NCI-H82 treated with DMSO at 0.1 percent for 48 hours (cell line): ENCODE measurements around the gene DHX34.
"Not testable (repeated sequence)": the region's sequence is repeated elsewhere in the genome, so short reads cannot be mapped to it uniquely, and the experiment has no call there.

Source experiments
- DNase-seq: peaks from one replicate; lab custom pipeline; 2025; ENCODE audit not compliant: unreplicated experiment; lab: John Stamatoyannopoulos, UW

The DHX34 gene, protein sequence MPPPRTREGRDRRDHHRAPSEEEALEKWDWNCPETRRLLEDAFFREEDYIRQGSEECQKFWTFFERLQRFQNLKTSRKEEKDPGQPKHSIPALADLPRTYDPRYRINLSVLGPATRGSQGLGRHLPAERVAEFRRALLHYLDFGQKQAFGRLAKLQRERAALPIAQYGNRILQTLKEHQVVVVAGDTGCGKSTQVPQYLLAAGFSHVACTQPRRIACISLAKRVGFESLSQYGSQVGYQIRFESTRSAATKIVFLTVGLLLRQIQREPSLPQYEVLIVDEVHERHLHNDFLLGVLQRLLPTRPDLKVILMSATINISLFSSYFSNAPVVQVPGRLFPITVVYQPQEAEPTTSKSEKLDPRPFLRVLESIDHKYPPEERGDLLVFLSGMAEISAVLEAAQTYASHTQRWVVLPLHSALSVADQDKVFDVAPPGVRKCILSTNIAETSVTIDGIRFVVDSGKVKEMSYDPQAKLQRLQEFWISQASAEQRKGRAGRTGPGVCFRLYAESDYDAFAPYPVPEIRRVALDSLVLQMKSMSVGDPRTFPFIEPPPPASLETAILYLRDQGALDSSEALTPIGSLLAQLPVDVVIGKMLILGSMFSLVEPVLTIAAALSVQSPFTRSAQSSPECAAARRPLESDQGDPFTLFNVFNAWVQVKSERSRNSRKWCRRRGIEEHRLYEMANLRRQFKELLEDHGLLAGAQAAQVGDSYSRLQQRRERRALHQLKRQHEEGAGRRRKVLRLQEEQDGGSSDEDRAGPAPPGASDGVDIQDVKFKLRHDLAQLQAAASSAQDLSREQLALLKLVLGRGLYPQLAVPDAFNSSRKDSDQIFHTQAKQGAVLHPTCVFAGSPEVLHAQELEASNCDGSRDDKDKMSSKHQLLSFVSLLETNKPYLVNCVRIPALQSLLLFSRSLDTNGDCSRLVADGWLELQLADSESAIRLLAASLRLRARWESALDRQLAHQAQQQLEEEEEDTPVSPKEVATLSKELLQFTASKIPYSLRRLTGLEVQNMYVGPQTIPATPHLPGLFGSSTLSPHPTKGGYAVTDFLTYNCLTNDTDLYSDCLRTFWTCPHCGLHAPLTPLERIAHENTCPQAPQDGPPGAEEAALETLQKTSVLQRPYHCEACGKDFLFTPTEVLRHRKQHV

DNA sequence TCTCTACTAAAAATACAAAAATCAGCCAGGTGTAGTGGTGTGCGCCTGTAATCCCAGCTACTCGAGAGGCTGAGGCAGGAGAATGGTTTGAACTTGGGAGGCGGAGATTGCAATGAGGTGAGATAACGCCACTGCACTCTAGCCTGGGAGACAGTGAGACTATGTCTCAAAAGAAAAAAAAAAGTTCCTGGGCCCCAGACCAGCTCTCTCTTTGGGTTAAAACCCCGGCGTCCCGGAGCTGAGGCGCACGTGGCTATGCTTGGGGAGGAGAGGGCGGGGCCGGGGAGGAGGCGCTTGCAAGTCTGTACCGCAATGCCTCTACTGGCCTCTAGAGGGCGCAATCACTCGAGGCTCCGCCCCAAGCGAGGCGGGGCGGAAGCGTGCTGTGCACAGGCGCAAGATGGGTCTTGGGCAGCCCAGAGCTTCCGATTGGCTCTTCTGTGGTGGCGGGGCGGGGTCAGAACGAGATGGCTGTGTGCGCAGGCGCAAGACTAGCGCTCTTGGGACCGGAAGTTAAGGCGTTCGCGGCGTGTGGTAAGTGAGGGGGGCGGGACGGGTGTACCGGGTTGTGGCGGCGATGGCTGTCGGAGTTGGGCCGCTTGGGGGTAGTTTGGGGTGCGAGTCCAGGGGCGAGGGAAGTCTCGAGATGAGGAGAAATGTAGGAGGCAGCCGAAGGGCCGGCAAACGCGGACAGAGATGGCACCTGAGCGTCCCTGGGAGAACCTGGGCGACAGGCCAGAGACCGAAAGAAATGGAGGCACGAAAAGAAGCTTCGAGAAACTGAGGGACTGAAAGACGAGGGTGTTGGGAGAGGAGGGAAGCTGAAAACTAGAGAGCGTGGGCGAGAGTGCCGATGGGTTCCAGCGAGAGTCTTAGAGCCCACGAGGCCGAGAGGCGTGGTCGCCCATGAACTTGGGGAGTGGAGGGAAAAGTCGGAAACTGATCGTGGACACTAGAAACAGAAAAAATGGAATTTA is at the start of gene DHX34:
Gene DHX34, plus strand, starts transcription at position 497 of the 977 bp plus-strand sequence. CDS start 3,716 bp downstream, outside the sequence.
- peak; percentile 98 for DNase-seq

DNA sequence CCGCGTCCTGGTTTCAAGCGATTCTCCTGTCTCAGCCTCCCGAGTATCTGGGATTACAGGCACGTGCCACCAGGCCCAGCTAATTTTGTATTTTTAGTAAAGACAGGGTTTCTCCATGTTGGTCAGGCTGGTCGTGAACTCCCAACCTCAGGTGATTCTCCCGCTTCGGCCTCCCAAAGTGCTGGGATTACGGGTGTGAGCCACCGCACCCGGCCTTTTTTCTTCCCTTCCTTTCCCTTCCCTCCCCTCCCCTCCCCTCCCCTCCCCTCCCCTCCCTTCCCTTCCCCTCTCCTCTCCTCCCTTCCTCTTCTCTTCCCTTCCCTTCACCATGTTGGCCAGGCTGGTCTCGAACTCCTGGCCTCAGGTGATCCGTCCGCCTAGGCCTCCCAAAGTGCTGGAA is 48.2 kb upstream of the DHX34 start:
- DNase-seq, result not testable (repeated sequence)

DNA sequence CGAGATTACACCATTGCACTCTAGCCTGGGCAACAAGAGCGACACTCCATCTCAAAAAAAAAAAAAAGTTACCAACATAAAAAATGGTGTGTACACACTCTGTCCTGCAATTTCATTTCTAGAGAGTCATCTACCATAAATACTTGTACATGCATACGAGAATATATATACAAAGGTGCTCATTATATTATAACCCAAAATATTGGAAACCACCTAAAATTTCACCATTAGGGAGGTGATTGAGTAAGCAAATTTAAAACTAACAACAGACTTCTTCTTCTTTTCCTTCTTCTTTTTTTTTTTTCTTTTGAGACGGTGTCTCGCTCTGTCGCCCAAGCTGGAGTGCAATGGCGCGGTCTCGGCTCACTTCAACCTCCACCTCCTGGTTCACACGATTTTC is 46.9 kb upstream of the DHX34 start:
- no peak for DNase-seq

DNA sequence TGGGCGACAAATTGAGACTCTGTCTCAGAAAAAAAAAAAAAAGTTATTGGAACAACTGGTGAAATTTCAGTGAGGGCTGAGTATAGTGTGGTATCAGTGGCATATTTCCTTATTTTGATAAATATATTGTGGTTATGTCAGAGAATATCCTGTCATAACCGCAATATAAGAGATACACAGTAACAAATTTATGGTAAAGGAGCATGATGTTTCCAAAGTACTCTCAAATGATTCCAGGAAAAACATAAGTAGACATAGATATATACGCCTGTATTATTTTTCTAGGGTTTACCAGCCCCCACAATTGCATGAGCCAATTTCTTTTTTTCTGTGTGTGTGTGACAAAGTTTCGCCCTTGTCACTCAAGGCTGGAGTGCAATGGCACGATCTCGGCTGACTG is 45.1 kb upstream of the DHX34 start:
- DNase-seq, result no peak

DNA sequence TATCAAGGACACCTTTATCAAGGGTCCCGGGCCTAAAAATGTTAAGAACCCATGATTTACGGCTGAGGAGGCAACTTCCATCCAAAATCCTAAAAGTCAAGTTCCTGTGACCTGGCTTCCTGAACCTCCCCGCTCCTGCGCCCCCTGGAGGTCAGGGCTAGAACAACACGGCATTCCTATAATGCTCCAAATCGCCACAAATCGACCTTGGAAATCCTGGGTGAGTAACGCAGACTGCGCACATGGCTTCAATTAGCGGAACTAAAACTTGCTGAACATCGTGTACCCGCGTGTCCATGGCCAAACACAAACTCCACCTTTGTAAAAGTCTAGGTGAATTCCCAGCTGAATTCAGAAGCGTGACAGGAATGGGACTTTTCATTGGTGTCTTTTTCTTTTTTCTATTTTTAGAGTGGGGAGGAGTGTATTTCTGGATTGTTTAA is 43.8 kb upstream of the DHX34 start:
- DNase-seq, result peak; percentile 41

DNA sequence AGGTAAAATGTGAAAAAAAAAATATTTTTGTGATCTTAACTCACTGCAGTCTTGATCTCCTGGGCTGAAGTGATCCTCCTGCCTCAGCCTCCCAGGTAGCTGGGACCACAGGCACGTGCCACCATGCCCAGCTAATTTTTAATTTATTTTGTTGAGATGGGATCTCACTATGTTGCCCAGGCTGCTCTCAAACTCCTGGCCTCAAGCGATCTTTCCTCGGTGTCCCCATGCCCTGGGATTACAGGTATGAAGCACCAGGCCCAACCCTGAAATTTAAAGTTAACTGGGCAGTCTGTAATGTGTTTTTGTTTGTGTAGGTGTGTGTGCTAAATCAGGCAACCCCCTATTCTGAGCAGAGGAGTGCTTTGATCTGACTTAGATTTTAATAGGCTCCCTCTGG is 42.8 kb upstream of the DHX34 start:
- DNase-seq, result no peak

DNA sequence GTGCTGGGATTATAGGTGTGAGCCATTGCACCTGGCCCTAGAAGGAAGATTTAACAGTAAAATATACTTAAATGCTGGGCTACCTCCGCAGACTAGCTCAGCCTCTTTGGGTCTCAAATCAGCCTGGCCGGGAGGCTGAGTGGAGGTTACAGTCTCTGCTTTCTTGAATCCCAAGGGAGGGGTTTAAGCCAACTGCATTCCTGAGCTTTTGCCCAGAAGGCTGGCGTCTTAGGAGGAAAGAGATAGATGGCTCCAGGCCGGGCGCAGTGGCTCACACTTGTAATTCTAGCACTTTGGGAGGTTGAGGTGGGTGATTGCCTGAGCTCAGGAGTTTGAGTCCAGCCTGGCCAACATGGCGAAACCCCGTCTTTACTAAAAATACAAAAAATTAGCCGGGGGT is 40.1 kb upstream of the DHX34 start:
- no peak for DNase-seq

DNA sequence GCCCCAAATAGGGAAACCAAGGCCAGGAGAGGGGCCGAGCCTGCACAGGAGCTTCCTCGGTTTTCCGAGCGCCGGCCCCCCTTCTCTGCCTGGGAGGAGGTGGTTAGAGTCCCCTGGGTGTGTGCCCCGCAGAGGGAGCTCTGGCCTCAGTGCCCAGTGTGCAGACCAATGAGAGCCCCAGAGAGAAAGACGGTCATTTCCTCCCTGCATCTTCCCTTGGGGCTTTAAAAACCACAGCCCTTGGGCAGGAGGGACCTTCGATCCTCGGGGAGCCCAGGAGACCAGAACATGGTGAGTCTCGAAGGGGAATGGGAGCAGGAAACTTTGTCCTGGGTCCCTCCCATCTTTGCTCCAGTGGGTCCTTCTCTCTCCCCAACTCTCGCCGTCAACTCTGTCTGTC is 39.5 kb upstream of the DHX34 start, which contains the start of gene C5AR1:
Gene C5AR1, plus strand, starts transcription at position 254 of the 400 bp plus-strand sequence. Its CDS starts 35 bp downstream, at position 289.
- DNase-seq, result no peak

DNA sequence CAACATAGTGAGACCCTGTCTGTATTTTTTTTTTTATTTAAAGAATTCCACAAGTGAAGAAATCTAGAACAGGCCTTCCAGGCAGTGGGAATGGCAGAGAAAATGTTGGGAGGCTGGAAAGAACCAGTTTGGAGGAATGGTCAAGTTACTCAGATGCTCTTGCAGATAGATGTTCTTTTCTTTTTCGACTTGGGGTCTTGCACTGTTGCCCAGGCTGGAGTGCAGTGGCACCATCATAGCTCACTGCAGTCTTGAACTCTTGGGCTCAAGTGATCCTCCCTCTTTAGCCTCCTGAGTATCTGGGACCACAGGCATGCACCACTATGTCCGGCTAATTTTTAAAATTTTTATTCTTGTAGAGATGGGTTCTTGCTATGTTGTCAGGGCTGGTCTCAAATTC is 38.8 kb upstream of the DHX34 start:
- no peak for DNase-seq

DNA sequence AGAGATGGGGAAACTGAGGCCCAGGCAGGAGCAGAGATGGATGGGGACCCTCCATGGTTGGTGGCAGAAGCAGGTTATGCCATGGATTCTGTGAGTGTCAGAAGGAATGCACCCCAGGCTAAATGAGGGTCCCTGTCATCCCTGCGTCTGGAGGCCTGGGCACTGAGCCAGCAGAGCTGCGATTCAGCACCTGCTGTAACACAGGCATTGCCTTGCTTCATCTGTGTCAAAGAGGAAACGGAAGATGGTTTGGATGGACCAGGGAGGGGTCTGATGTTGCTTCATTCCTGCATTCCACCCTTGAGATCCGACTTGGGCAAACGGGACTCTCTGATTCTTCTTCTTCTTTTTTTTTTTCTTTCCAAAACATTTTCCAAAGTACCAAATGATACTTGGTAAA is 38.3 kb upstream of the DHX34 start:
- no peak for DNase-seq

DNA sequence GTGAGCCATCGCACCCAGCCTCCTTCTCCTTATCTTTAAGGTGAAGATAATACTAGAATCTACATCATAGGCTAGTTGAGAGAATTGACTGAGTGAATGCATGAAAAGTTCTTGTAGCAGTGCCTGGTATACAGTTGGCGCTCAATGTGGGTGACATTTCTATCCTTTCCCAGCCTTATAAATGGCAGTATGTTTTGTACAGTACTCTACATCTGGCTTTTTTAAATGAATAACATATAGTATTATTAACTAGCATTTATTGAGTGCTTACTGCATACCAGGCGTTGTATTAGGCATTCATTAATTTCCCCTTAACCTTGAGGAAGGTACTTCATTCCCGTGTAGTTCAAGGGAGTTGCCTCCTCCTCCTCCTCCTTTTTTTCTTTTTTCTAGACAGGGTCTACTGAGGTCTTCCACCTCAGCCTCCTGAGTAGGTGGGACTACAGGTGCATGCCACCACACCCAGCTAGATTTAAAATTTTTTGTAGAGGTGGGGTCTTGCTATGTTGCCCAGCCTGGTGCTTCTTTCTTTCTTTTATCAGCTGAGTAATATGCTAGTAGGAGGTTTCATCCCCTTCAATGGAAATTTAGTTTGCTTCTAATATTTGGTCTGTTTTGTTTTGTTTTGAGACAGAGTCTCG is 36.6 kb upstream of the DHX34 start:
- no peak for DNase-seq

DNA sequence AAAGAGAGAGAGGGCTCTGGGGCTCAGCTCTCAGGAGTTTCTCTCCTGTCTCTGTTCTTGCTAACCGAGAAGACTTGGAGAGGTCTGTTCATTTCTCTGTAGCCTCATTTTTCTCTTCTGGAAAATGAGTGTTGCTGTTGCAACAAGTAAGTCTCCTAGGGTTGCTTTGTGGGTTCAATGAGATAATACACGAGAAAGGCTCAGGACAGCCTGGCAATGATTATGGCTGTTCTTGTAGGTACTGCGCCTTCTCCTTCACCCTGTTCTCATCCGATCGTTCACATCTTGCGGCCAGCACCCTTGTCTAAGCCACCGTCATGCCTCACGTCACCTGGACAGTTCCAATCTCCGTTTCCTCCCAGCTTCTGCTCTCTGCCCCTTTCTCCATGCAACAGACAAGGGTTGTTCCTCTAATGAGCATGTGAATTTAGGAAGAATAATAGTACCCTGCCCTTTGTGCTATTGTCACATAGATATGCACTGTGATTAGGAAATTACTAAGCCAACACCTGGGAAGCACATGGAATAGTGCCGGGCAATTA is 35.3 kb upstream of the DHX34 start:
- DNase-seq, result no peak

DNA sequence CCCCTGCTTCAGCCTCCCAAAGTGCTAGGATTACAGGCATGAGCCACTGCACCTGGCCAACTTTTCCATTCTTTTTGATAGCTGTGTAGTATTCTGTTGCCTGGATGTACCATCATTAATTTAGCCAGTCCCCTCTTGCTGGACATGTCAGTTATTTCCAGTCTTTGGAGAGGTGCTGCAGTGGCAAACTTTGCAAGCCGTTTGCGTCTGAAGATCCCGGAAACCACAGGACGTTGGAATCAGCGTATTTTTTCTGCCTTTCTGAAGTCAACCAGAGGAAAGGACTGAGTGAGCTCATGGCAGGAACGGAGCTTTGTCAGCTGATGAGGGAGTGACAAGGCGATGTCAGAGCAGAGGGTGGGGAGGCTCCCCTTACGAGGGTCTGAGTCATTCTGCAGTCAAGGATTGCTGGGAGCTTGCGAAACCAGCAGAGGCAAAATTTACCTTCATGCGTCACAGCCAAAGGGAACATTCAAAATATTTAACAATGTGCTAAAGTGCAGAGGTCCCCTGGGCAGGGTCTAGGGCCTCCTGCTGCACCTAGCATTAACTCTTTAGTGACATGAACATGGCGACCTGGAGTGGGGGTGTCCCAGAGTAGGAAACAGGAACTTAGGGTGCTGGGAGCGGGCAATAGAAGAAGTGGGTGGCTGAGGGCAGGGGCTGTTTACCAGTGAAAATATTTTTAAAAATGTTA is 33.8 kb upstream of the DHX34 start:
- no peak for DNase-seq

DNA sequence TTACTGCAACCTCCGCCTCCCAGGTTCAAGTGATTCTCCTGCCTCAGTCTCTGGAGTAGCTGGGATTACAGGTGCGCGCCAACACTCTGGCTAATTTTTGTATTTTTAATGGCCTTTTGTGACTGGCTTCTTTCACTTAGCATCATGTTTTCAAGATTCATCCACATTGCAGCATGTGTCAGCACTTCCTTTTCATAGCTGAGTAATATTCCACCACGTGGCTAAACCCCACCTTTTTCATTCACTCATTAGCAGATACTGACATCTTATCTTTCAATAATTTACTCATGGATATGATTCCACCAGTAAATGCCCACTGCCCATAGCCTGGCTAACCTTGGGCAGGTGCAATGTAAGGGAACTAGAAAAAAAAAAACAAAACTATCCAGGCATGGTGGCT is 32.6 kb upstream of the DHX34 start:
- DNase-seq, result no peak

DNA sequence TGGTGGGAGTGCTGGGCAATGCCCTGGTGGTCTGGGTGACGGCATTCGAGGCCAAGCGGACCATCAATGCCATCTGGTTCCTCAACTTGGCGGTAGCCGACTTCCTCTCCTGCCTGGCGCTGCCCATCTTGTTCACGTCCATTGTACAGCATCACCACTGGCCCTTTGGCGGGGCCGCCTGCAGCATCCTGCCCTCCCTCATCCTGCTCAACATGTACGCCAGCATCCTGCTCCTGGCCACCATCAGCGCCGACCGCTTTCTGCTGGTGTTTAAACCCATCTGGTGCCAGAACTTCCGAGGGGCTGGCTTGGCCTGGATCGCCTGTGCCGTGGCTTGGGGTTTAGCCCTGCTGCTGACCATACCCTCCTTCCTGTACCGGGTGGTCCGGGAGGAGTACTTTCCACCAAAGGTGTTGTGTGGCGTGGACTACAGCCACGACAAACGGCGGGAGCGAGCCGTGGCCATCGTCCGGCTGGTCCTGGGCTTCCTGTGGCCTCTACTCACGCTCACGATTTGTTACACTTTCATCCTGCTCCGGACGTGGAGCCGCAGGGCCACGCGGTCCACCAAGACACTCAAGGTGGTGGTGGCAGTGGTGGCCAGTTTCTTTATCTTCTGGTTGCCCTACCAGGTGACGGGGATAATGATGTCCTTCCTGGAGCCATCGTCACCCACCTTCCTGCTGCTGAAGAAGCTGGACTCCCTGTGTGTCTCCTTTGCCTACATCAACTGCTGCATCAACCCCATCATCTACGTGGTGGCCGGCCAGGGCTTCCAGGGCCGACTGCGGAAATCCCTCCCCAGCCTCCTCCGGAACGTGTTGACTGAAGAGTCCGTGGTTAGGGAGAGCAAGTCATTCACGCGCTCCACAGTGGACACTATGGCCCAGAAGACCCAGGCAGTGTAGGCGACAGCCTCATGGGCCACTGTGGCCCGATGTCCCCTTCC is 28.9 kb upstream of the DHX34 start:
- no peak for DNase-seq

DNA sequence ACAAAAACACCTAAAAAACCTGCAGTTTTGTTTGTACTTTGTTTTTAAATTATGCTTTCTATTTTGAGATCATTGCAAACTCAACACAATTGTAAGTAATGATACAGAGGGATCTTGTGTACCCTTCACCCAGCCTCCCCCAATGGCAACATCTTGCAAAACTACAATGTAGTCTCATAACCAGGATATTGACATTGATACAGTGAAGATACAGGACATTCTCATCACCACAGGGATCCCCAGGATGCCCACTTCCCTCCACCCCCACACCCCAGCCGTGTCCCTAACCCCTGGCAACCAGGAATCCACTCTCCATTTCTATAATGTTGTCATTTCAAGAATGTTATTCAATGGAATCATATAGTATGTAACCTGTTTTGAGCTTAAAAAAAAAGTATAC is 27.5 kb upstream of the DHX34 start:
- DNase-seq, result no peak

DNA sequence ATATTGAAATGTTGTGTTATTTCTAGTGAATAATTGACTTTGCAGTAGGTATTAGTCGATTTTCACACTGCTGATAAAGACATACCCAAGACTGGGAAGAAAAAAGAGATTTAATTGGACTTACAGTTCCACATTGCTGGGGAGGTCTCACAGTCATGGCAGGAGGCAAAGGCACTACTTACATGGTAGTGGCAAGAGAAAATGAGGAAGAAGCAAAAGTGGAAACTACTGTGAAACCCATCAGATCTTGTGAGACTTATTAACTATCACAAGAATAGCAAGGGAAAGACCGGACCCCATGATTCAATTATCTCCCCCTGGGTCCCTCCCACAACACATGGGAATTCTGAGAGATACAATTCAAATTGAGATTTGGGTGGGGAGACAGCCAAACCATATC is 27.1 kb upstream of the DHX34 start:
- no peak for DNase-seq

DNA sequence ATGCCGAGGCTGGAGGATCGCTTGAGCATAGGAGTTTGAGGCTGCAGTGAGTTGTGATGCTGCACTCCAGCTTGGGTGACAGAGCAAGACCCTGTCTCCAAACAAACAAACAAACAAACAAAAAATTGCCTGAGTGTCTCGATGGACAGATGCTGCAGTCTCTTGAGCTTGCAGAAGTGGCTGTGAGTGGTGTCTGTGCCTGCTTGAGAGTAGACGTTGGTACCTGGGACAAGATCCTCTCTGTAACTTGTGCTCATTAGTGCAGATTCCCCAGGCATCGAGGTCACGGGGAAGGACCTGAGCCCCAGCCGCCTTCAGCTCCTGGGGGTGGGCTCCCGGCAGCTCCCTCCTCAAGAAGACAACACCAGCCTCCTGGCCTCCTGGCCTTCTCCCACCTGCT is 25.7 kb upstream of the DHX34 start:
- no peak for DNase-seq
